Upper lobe of left lung (tissue), 4 donors: Measurements from ENCODE around the gene HERC3.

Experiments
- POLR2A ChIP-seq, 4 donors: fragments of 450-650 bp; IDR thresholded peaks; one replicate each; pipeline ENCODE4 v1.5.1; 2016 to 2017; ENCODE audit warnings: antibody characterized with exemption in 4 of 4, mild to moderate bottlenecking in 2 of 4
- TF ChIP-seq, protein P1 (sequence below), 6 experiments: fragments of 450-650 bp in 4 of 6; fragments of 200-600 bp in 2 of 6; sonication (generic) in 2 of 6; IDR thresholded peaks; one replicate each; pipeline ENCODE4 v1.5.1; 2016 to 2019; ENCODE audit warnings: antibody characterized with exemption in 6 of 6

GRCh38 chr4:88729146-88729760, 137.0 kb downstream of the HERC3 start:
- TF ChIP-seq, protein P1, sequence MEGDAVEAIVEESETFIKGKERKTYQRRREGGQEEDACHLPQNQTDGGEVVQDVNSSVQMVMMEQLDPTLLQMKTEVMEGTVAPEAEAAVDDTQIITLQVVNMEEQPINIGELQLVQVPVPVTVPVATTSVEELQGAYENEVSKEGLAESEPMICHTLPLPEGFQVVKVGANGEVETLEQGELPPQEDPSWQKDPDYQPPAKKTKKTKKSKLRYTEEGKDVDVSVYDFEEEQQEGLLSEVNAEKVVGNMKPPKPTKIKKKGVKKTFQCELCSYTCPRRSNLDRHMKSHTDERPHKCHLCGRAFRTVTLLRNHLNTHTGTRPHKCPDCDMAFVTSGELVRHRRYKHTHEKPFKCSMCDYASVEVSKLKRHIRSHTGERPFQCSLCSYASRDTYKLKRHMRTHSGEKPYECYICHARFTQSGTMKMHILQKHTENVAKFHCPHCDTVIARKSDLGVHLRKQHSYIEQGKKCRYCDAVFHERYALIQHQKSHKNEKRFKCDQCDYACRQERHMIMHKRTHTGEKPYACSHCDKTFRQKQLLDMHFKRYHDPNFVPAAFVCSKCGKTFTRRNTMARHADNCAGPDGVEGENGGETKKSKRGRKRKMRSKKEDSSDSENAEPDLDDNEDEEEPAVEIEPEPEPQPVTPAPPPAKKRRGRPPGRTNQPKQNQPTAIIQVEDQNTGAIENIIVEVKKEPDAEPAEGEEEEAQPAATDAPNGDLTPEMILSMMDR (IDR thresholded peaks at IDR 0.05) = no peak
- no peak for TF ChIP-seq POLR2A (IDR thresholded peaks at IDR 0.05)
